Spinal cord (tissue), 10 donors: ENCODE results near the gene AGAP2. TPM values are rescaled to one million over a fixed set of nuclear protein-coding genes. Genes with fewer than 3 reads are reported as not detected.
"Not testable (repeated sequence)": the region's sequence is repeated elsewhere in the genome, so short reads cannot be mapped to it uniquely, and the experiment has no call there.

ENCODE experiments used
- DNase-seq, 6 donors: peaks; one replicate each; pipeline versions ENCODE4 v3.0.0 to v3.0.0-alpha.2; 2013 to 2015; ENCODE audit warnings: low spot score in 6 of 6, low read depth in 4 of 6
- H3K27ac ChIP-seq: one replicate; pipeline ENCODE4 v1.5.1; 2013; ENCODE audit warnings: low read depth, low read length, control low read depth
- H3K27me3 ChIP-seq: one replicate; pipeline ENCODE4 v1.6.1; 2013; ENCODE audit warnings: low read length; ENCODE audit not compliant: control insufficient read depth, insufficient read depth
- H3K36me3 ChIP-seq: one replicate; pipeline ENCODE4 v1.6.1; 2013; ENCODE audit warnings: low read length; ENCODE audit not compliant: control insufficient read depth, insufficient read depth
- H3K4me1 ChIP-seq: one replicate; pipeline ENCODE4 v1.6.1; 2013; ENCODE audit warnings: low read length; ENCODE audit not compliant: control insufficient read depth, insufficient read depth
- H3K4me3 ChIP-seq: one replicate; pipeline ENCODE4 v1.5.1; 2013; ENCODE audit warnings: low read depth, low read length, control low read depth
- H3K9me3 ChIP-seq: one replicate; pipeline ENCODE4 v1.6.1; 2013; ENCODE audit warnings: low read length; ENCODE audit not compliant: control insufficient read depth, insufficient read depth
- WGBS: methylation state at CpG from one replicate; pipeline ENCODE4 v1.1.5; 2013; ENCODE audit warnings: missing lambda C conversion rate; ENCODE audit not compliant: insufficient coverage; 5-methylcytosine and 5-hydroxymethylcytosine counted together
- polyA plus RNA-seq, 2 donors: library from polyadenylated mRNA; unstranded; fragments of 120-200 nt; gene quantifications; one replicate each; pipeline ENCODE4 v1.2.1, GENCODE V29; 2013; ENCODE audit not compliant: insufficient read length in 2 of 2
- total RNA-seq, 2 donors: library from RNA; depleted of rRNA in 1 of 2; stranded (reverse); fragments of 120-200 nt in 1 of 2; fragments of >200 nt in 1 of 2; gene quantifications; one replicate each; pipeline versions ENCODE4 v1.2.3 to v1.2.4, GENCODE V29; 2013 to 2014
- donor health status: healthy.

Gene AGAP2
- total and polyA plus RNA-seq, 4 donors = 13.0 to 120 (median 68.3) TPM

GRCh38 chr12:57679697-57680096 lies 58.8 kb downstream of the AGAP2 start:
- H3K4me3 ChIP-seq = no peak overlapping the region
- DNase-seq = no peak
- no peaks in the 10 kb centered on the region for H3K9me3 ChIP-seq
- no peaks in the 10 kb centered on the region for H3K27me3 ChIP-seq
- H3K27ac ChIP-seq = no peak overlapping the region
- H3K4me1 ChIP-seq = no peaks in the 10 kb centered on the region
- H3K36me3 ChIP-seq = no peaks in the 10 kb centered on the region

- not testable (repeated sequence) for H3K9me3 ChIP-seq, DNase-seq, H3K27ac ChIP-seq, H3K27me3 ChIP-seq, H3K36me3 ChIP-seq, H3K4me1 ChIP-seq, H3K4me3 ChIP-seq
- WGBS = 84% methylated on average over 4 of the region's 9 CpGs
Observed at GRCh38 chr12:57677947-57678346, 60.6 kb downstream of the AGAP2 start.

GRCh38 chr12:57674691-57675090 lies 63.9 kb downstream of the AGAP2 start:
- Histone ChIP-seq H3K27me3 (no peaks in the 10 kb centered on the region), H3K9me3 (no peaks in the 10 kb centered on the region), H3K4me3 (no peak overlapping the region), H3K27ac (no peak overlapping the region), H3K36me3 (no peaks in the 10 kb centered on the region), H3K4me1 (no peaks in the 10 kb centered on the region)
- WGBS = 93% methylated on average over 29 of the region's 29 CpGs
- DNase-seq = no peak

Other genes starting within 250 kb of the AGAP2 start
- 10 to 100 TPM; 19.9 to 46.7 TPM for gene DDIT3, start 218.2 kb downstream of the AGAP2 start, total RNA-seq
- 10 to 100 TPM; 25.3 to 29.4 TPM for gene DDIT3, start 218.2 kb downstream of the AGAP2 start, polyA plus RNA-seq
- 10 to 100 TPM in 1 of 2 donors, 1 to 10 TPM in 1; 9.4 to 18.2 TPM for gene MBD6, start 215.9 kb downstream of the AGAP2 start, total RNA-seq
- gene MBD6, start 215.9 kb downstream of the AGAP2 start, polyA plus RNA-seq = 10 to 100 TPM; 63.2 to 74.0 TPM
- 100 to 1,000 TPM; 125 to 162 TPM for gene DCTN2, start 191.6 kb downstream of the AGAP2 start, total RNA-seq
- 100 to 1,000 TPM; 232 to 246 TPM for gene DCTN2, start 191.6 kb downstream of the AGAP2 start, polyA plus RNA-seq
- gene KIF5A, start 188.7 kb downstream of the AGAP2 start, total RNA-seq = 100 to 1,000 TPM in 1 of 2 donors, 10 to 100 TPM in 1; 34.8 to 101 TPM
- 100 to 1,000 TPM; 188 to 224 TPM for gene KIF5A, start 188.7 kb downstream of the AGAP2 start, polyA plus RNA-seq
- gene PIP4K2C, start 147.6 kb downstream of the AGAP2 start, total RNA-seq = 10 to 100 TPM; 12.5 to 19.9 TPM
- 10 to 100 TPM; 19.0 to 20.7 TPM for gene PIP4K2C, start 147.6 kb downstream of the AGAP2 start, polyA plus RNA-seq
- 10 to 100 TPM; 36.2 to 66.3 TPM for gene DTX3, start 133.9 kb downstream of the AGAP2 start, total RNA-seq
- 100 to 1,000 TPM; 144 to 162 TPM for gene DTX3, start 133.9 kb downstream of the AGAP2 start, polyA plus RNA-seq
- gene ARHGEF25, start 127.3 kb downstream of the AGAP2 start, total RNA-seq = 10 to 100 TPM; 27.2 to 42.4 TPM
- 10 to 100 TPM; 47.7 to 61.9 TPM for gene ARHGEF25, start 127.3 kb downstream of the AGAP2 start, polyA plus RNA-seq
- gene B4GALNT1, start 105.5 kb downstream of the AGAP2 start, total RNA-seq = 10 to 100 TPM; 11.7 to 19.7 TPM
- gene B4GALNT1, start 105.5 kb downstream of the AGAP2 start, polyA plus RNA-seq = 10 to 100 TPM; 45.7 to 50.0 TPM
- 100 to 1,000 TPM; 140 to 261 TPM for gene OS9, start 44.6 kb downstream of the AGAP2 start, total RNA-seq
- 100 to 1,000 TPM; 178 to 203 TPM for gene OS9, start 44.6 kb downstream of the AGAP2 start, polyA plus RNA-seq
- 10 to 100 TPM; 56.0 to 64.0 TPM for gene TSPAN31, start 6.3 kb upstream of the AGAP2 start, total RNA-seq
- gene TSPAN31, start 6.3 kb upstream of the AGAP2 start, polyA plus RNA-seq = 10 to 100 TPM; 72.6 to 86.5 TPM
- gene CDK4, start 13.6 kb upstream of the AGAP2 start, total RNA-seq = 100 to 1,000 TPM in 1 of 2 donors, 10 to 100 TPM in 1; 62.9 to 116 TPM
- 100 to 1,000 TPM; 138 to 142 TPM for gene CDK4, start 13.6 kb upstream of the AGAP2 start, polyA plus RNA-seq
- 10 to 100 TPM; 13.0 to 13.3 TPM for gene MARCHF9, start 16.4 kb upstream of the AGAP2 start, total RNA-seq
- 10 to 100 TPM; 43.6 to 47.7 TPM for gene MARCHF9, start 16.4 kb upstream of the AGAP2 start, polyA plus RNA-seq
- gene CYP27B1, start 28.3 kb upstream of the AGAP2 start, total RNA-seq = under 1 TPM in 1 of 2 donors, not detected in 1; 0.72 TPM
- 1 to 10 TPM; 1.4 to 1.9 TPM for gene CYP27B1, start 28.3 kb upstream of the AGAP2 start, polyA plus RNA-seq
- 10 to 100 TPM in 1 of 2 donors, 1 to 10 TPM in 1; 4.1 to 11.6 TPM for gene METTL1, start 33.4 kb upstream of the AGAP2 start, total RNA-seq
- 10 to 100 TPM; 12.7 to 17.6 TPM for gene METTL1, start 33.4 kb upstream of the AGAP2 start, polyA plus RNA-seq
- 1 to 10 TPM; 5.5 to 6.1 TPM for gene EEF1AKMT3, start 33.9 kb upstream of the AGAP2 start, total RNA-seq
- gene EEF1AKMT3, start 33.9 kb upstream of the AGAP2 start, polyA plus RNA-seq = 1 to 10 TPM; 4.7 to 6.0 TPM
- gene TSFM, start 44.0 kb upstream of the AGAP2 start, total RNA-seq = 10 to 100 TPM; 30.7 to 32.1 TPM
- gene TSFM, start 44.0 kb upstream of the AGAP2 start, polyA plus RNA-seq = 10 to 100 TPM; 41.0 to 46.8 TPM
- gene AVIL, start 80.0 kb upstream of the AGAP2 start, total RNA-seq = 100 to 1,000 TPM in 1 of 2 donors, 1 to 10 TPM in 1; 8.5 to 135 TPM
- 10 to 100 TPM; 13.7 to 17.5 TPM for gene AVIL, start 80.0 kb upstream of the AGAP2 start, polyA plus RNA-seq
- 100 to 1,000 TPM in 1 of 2 donors, 10 to 100 TPM in 1; 42.6 to 103 TPM for gene CTDSP2, start 108.0 kb upstream of the AGAP2 start, total RNA-seq
- gene CTDSP2, start 108.0 kb upstream of the AGAP2 start, polyA plus RNA-seq = 100 to 1,000 TPM; 101 to 111 TPM
- 10 to 100 TPM in 1 of 2 donors, 1 to 10 TPM in 1; 8.9 to 13.7 TPM for gene ATP23, start 202.8 kb upstream of the AGAP2 start, total RNA-seq
- gene ATP23, start 202.8 kb upstream of the AGAP2 start, polyA plus RNA-seq = 1 to 10 TPM; 9.0 to 9.7 TPM